Peyer's patch (tissue), 4 donors: ENCODE results near the gene SHISA4. TPM values are rescaled to one million over a fixed set of nuclear protein-coding genes. Genes with fewer than 3 reads are reported as not detected.
A peak's percentile ranks its signal among the peaks of the same experiment; 100 is the strongest.
"Not testable (repeated sequence)": the region's sequence is repeated elsewhere in the genome, so short reads cannot be mapped to it uniquely, and the experiment has no call there.

Experiments used
- DNase-seq, 3 donors: peaks; one replicate each; pipeline ENCODE4 v3.0.0-alpha.2; 2017 to 2019
- H3K27ac ChIP-seq, 4 donors: fragments of 200-600 bp; sonication (generic); one replicate each; pipeline ENCODE4 v1.5.1; 2016 to 2019
- H3K27me3 ChIP-seq, 2 donors: fragments of 200-600 bp; sonication (generic); one replicate each; pipeline ENCODE4 v1.5.1; 2019
- H3K36me3 ChIP-seq, 3 donors: fragments of 200-600 bp; sonication (generic); one replicate each; pipeline ENCODE4 v1.5.1; 2016 to 2019
- H3K4me1 ChIP-seq, 4 donors: fragments of 200-600 bp; sonication (generic); one replicate each; pipeline ENCODE4 v1.5.1; 2016 to 2019
- H3K4me3 ChIP-seq, 4 donors: fragments of 200-600 bp; sonication (generic); 1 replicate in 3 of 4; 2 replicates in 1 of 4; pipeline ENCODE4 v1.5.1; 2016 to 2019; ENCODE audit warnings: mild to moderate bottlenecking in 1 of 4
- H3K9me3 ChIP-seq, 4 donors: fragments of 200-600 bp; sonication (generic); one replicate each; pipeline ENCODE4 v1.5.1; 2016 to 2019; ENCODE audit warnings: mild to moderate bottlenecking in 1 of 4
- POLR2A ChIP-seq, 2 donors: fragments of 450-650 bp; IDR thresholded peaks; one replicate each; pipeline ENCODE4 v1.5.1; 2017; ENCODE audit warnings: antibody characterized with exemption in 2 of 2, mild to moderate bottlenecking in 2 of 2, moderate library complexity in 2 of 2
- small RNA-seq, 2 donors: library from RNA; depleted of rRNA; stranded (forward); fragments of <200 nt; gene quantifications; one replicate each; pipeline ENCODE3, GENCODE V24; 2016
- total RNA-seq, 4 donors: library from RNA; depleted of rRNA; stranded (reverse); fragments of >200 nt; gene quantifications; one replicate each; pipeline ENCODE4 v1.1.0, GENCODE V29; 2016
- TF ChIP-seq, protein P1 (sequence below), 6 experiments: fragments of 450-650 bp in 4 of 6; fragments of 200-600 bp in 2 of 6; sonication (generic) in 1 of 6; IDR thresholded peaks; one replicate each; pipeline ENCODE4 v1.5.1; 2017 to 2019; ENCODE audit warnings: antibody characterized with exemption in 6 of 6, mild to moderate bottlenecking in 3 of 6, moderate library complexity in 1 of 6

The SHISA4 gene
- total RNA-seq, 4 donors from 2014 or later = 2.9 to 10.7 (median 4.8) TPM

DNA sequence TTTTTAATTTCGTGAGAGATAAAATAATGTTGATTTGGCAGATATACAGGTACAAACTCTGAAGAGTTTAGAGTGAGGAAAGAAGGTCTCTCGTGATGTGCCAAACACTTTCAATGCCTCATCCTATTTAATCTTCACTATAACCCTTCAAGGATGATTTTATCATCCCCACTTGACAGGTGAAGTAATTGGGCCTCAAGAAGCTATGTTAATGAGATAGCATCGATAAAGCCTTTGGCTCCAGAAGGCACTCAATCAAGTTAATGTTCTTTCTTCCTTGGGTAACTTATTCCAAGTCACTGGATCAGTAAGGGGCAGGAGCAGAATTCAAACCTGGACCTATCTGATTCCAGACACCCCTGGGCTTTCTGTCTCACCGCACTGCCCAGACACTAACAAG lies 50.5 kb downstream of the SHISA4 start:
- Histone ChIP-seq H3K4me3 (no peak overlapping the region), H3K27ac (peak overlapping the region in 2 of 4 donors; percentile 2 to 81), H3K36me3 (no peaks in the 10 kb centered on the region), H3K9me3 (no peaks in the 10 kb centered on the region), H3K4me1 (no peaks in the 10 kb centered on the region), H3K27me3 (no peaks in the 10 kb centered on the region)
- no peak for DNase-seq
- TF ChIP-seq, protein P1, sequence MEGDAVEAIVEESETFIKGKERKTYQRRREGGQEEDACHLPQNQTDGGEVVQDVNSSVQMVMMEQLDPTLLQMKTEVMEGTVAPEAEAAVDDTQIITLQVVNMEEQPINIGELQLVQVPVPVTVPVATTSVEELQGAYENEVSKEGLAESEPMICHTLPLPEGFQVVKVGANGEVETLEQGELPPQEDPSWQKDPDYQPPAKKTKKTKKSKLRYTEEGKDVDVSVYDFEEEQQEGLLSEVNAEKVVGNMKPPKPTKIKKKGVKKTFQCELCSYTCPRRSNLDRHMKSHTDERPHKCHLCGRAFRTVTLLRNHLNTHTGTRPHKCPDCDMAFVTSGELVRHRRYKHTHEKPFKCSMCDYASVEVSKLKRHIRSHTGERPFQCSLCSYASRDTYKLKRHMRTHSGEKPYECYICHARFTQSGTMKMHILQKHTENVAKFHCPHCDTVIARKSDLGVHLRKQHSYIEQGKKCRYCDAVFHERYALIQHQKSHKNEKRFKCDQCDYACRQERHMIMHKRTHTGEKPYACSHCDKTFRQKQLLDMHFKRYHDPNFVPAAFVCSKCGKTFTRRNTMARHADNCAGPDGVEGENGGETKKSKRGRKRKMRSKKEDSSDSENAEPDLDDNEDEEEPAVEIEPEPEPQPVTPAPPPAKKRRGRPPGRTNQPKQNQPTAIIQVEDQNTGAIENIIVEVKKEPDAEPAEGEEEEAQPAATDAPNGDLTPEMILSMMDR (IDR thresholded peaks at IDR 0.05) = no peak
- TF ChIP-seq POLR2A (IDR thresholded peaks at IDR 0.05) = no peak

DNA sequence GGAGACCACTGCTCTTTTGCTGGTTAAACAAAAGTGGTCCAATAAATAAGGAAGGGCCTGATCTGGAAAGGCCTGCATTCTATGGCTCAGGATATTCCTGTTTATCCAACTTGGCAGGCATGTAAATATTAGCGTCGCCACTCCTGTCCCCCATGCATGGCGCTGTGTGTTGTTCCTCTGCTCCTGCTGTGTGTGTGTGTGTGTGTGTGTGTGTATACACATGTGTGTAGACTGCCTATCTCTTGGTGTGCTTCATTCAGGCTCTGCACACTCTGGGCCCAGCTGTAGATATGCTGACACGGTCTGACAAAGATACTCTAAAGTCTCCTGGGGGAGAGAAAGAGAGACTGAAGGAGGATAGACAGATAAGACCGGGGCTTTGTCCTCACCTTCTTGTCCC lies 50.9 kb downstream of the SHISA4 start:
- Histone ChIP-seq H3K27me3 (no peaks in the 10 kb centered on the region), H3K4me3 (no peak overlapping the region), H3K36me3 (no peaks in the 10 kb centered on the region), H3K9me3 (no peaks in the 10 kb centered on the region), H3K27ac (peak overlapping the region in 2 of 4 donors; percentile 2 to 81), H3K4me1 (no peaks in the 10 kb centered on the region)
- TF ChIP-seq, protein P1 (IDR thresholded peaks at IDR 0.05) = no peak
- DNase-seq = no peak

DNA sequence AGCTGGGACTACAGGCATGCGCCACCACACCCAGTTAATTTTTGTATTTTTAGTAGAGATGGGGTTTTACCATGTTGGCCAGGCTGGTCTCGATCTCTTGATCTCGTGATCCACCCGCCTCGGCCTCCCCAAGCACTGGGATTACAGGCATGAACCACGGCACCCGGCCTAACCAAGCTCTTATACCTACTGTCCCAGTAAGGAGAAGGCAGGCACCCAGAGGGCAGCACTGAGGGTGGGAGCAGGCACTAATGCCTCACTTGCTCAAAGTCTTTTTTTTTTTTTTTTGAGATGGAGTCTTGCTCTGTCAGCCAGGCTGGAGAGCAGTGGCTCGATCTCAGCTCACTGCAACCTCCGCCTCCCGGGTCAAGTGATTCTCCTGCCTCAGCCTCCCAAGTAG lies 51.6 kb downstream of the SHISA4 start:
- not testable (repeated sequence) for H3K4me3 ChIP-seq, H3K4me1 ChIP-seq, H3K36me3 ChIP-seq, H3K27me3 ChIP-seq, DNase-seq, H3K9me3 ChIP-seq
- H3K27ac ChIP-seq = peak overlapping the region in 1 of 4 donors; percentile 81

DNA sequence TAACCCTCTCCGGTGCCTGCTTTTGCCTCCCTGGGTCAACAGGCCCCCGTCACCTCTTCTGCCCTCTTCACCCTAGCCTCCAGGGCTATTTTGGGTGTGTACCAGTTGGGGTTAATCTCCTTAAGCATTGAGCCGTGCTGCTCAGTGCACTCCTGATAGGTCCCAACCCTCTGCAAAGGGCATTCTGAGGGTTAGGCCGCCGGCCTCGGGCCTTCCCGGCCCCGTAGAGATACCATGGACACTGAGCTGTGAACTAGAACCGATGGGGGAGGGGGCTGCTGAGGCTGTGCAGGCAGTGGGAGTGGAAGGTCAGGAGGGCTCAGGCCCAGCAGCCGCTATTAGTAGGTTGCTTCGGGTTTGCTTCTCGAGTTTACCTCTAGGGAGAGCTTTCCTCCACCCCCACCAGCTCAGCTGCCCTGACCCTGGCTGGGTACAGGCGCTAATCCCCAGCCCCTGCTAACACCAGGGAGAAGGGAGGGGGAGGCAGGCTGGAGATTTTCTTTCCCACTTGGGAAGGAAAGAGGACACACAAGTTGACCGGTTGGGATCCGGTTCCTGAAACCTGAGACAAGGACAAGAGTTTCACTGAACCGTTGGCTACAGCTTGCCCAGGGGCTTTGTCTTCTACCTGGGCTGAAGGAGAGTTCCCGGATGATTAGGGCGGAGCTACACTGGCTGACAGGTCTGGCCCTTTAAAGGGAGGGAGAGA lies 52.9 kb downstream of the SHISA4 start:
- H3K27ac ChIP-seq = peak overlapping the region in 3 of 4 donors; percentile 34 to 52 (median 49)
- H3K27me3 ChIP-seq = no peaks in the 10 kb centered on the region
- H3K36me3 ChIP-seq = no peaks in the 10 kb centered on the region
- TF ChIP-seq POLR2A (IDR thresholded peaks at IDR 0.05) = no peak
- no peaks in the 10 kb centered on the region for H3K4me1 ChIP-seq
- no peaks in the 10 kb centered on the region for H3K9me3 ChIP-seq
- no peak for DNase-seq
- peak overlapping the region in 2 of 4 donors; percentile 14 to 59 for H3K4me3 ChIP-seq

DNA sequence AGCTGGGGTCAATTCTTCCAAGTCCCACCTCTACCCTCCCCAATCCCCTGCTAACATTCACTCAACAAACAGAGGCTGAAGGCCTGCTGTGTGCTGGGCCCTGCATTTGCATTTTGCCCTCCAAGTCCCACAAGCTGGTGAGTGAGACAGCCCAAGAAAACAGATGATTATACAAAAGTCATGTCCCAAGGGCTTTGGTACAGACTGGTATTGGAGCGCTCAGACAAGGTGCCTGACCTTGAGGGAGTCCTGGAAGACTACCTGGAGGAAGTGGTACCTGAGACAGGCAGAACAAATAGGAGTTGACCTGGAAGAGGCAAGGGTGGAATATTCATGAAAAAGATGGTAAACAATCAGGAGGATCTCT lies 53.4 kb downstream of the SHISA4 start:
- peak overlapping the region in 3 of 4 donors; percentile 34 to 52 (median 49) for H3K27ac ChIP-seq

More for the DNA sequence above, 53.4 kb downstream of the SHISA4 start:
- no peaks in the 10 kb centered on the region for H3K9me3 ChIP-seq
- no peaks in the 10 kb centered on the region for H3K4me1 ChIP-seq
- no peaks in the 10 kb centered on the region for H3K36me3 ChIP-seq
- peak overlapping the region in 2 of 4 donors; percentile 14 to 59 for H3K4me3 ChIP-seq
- TF ChIP-seq, protein P1 (IDR thresholded peaks at IDR 0.05) = no peak
- TF ChIP-seq POLR2A (IDR thresholded peaks at IDR 0.05) = no peak
- DNase-seq = no peak
- H3K27me3 ChIP-seq = no peaks in the 10 kb centered on the region

Small RNAs within 50 kb of the gene (small RNA-seq; reads per million reads assigned to genes)
- gene MIR6739 = 0 reads per million in 2 donors

Other genes with a start within 250 kb of the SHISA4 start
- 10 to 100 TPM in 3 of 4 donors, 1 to 10 TPM in 1; 9.6 to 23.1 (median 13.4) TPM for gene IPO9, start 59.7 kb upstream of the SHISA4 start, total RNA-seq
- gene LMOD1, start 57.6 kb downstream of the SHISA4 start, total RNA-seq = 10 to 100 TPM in 3 of 4 donors, 1 to 10 TPM in 1; 10.0 to 70.1 (median 32.6) TPM
- gene TIMM17A, start 66.6 kb downstream of the SHISA4 start, total RNA-seq = 10 to 100 TPM; 20.6 to 31.0 (median 21.6) TPM
- 100 to 1,000 TPM; 165 to 257 (median 204) TPM for gene RNPEP, start 93.8 kb downstream of the SHISA4 start, total RNA-seq
- gene ELF3, start 121.7 kb downstream of the SHISA4 start, total RNA-seq = 100 to 1,000 TPM; 497 to 741 (median 654) TPM
- under 1 TPM in 3 of 4 donors, not detected in 1; 0.18 to 0.95 (median 0.27) TPM for gene GPR37L1, start 234.0 kb downstream of the SHISA4 start, total RNA-seq